Measurements from ENCODE around the gene KCNC1. TPM values are rescaled to one million over a fixed set of nuclear protein-coding genes. Genes with fewer than 3 reads are reported as not detected.

The KCNC1 gene
- total RNA-seq, 1 experiment from 2014 or later: 0.26 TPM

GRCh38 chr11:17740649-17741235 lies 6.2 kb downstream of the KCNC1 start:
- no peak for TF ChIP-seq CTCF (IDR thresholded peaks at IDR 0.05; ENCODE audit: unreplicated experiment)
- BruUV-seq (replicated peaks): no TSS peak
- DNase-seq: no peak
- CTCF ChIA-PET: no interaction called here
- intact Hi-C loops (cut with micrococcal nuclease; ENCODE audit: unreplicated experiment): no loop called here
- no peaks in the 10 kb centered on the region for H3K4me1 Mint-ChIP-seq (ENCODE audit: low read depth, unreplicated experiment)
- no peak overlapping the region for H3K4me3 Mint-ChIP-seq (ENCODE audit: low read depth, unreplicated experiment)
- no peaks in the 10 kb centered on the region for H3K36me3 Mint-ChIP-seq (ENCODE audit: insufficient read depth, unreplicated experiment)
- H3K9me3 Mint-ChIP-seq (ENCODE audit: low read depth, unreplicated experiment): no peaks in the 10 kb centered on the region
- H3K27me3 Mint-ChIP-seq (ENCODE audit: unreplicated experiment): peaks cover 33% of the 10 kb centered on the region
- no peak overlapping the region for H3K27ac Mint-ChIP-seq (ENCODE audit: unreplicated experiment)

GRCh38 chr11:17741487-17741886 lies 6.9 kb downstream of the KCNC1 start:
- Mint-ChIP-seq H3K27me3 (ENCODE audit: unreplicated experiment) (peaks cover 36% of the 10 kb centered on the region), H3K27ac (ENCODE audit: unreplicated experiment) (no peak overlapping the region), H3K4me1 (ENCODE audit: low read depth, unreplicated experiment) (no peaks in the 10 kb centered on the region), H3K4me3 (ENCODE audit: low read depth, unreplicated experiment) (no peak overlapping the region), H3K36me3 (ENCODE audit: insufficient read depth, unreplicated experiment) (no peaks in the 10 kb centered on the region), H3K9me3 (ENCODE audit: low read depth, unreplicated experiment) (no peaks in the 10 kb centered on the region)
- CTCF ChIA-PET: no interaction called here
- intact Hi-C loops (cut with micrococcal nuclease; ENCODE audit: unreplicated experiment): no loop called here
- no TSS peak for BruUV-seq (replicated peaks)
- DNase-seq: no peak
- TF ChIP-seq CTCF (IDR thresholded peaks at IDR 0.05; ENCODE audit: unreplicated experiment): no peak

- H3K27me3 Mint-ChIP-seq (ENCODE audit: unreplicated experiment): peaks cover 36% of the 10 kb centered on the region
- no peaks in the 10 kb centered on the region for H3K4me1 Mint-ChIP-seq (ENCODE audit: low read depth, unreplicated experiment)
- H3K9me3 Mint-ChIP-seq (ENCODE audit: low read depth, unreplicated experiment): no peaks in the 10 kb centered on the region
- BruUV-seq (replicated peaks): no TSS peak
- no peak overlapping the region for H3K27ac Mint-ChIP-seq (ENCODE audit: unreplicated experiment)
- no peaks in the 10 kb centered on the region for H3K36me3 Mint-ChIP-seq (ENCODE audit: insufficient read depth, unreplicated experiment)
- H3K4me3 Mint-ChIP-seq (ENCODE audit: low read depth, unreplicated experiment): no peak overlapping the region
- TF ChIP-seq CTCF (IDR thresholded peaks at IDR 0.05; ENCODE audit: unreplicated experiment): no peak
- DNase-seq: no peak
- intact Hi-C loops (cut with micrococcal nuclease; ENCODE audit: unreplicated experiment): no loop called here
- CTCF ChIA-PET: no interaction called here
These were observed 7.4 kb downstream of the KCNC1 start for GRCh38 chr11:17742019-17742418.

- Mint-ChIP-seq H3K9me3 (ENCODE audit: low read depth, unreplicated experiment) (no peaks in the 10 kb centered on the region), H3K4me1 (ENCODE audit: low read depth, unreplicated experiment) (no peaks in the 10 kb centered on the region), H3K4me3 (ENCODE audit: low read depth, unreplicated experiment) (no peak overlapping the region), H3K27me3 (ENCODE audit: unreplicated experiment) (peaks cover 44% of the 10 kb centered on the region), H3K36me3 (ENCODE audit: insufficient read depth, unreplicated experiment) (no peaks in the 10 kb centered on the region), H3K27ac (ENCODE audit: unreplicated experiment) (no peak overlapping the region)
- intact Hi-C loops (cut with micrococcal nuclease; ENCODE audit: unreplicated experiment): no loop called here
- CTCF ChIA-PET: interaction anchor here (0.6 to 1.0 kb wide), 2 partner anchors 12 to 154 kb away, joined by 3 read pairs; no protein-coding TSS in a partner anchor
- no peak for TF ChIP-seq CTCF (IDR thresholded peaks at IDR 0.05; ENCODE audit: unreplicated experiment)
- no peak for DNase-seq
- BruUV-seq (replicated peaks): no TSS peak
These were observed 8.6 kb downstream of the KCNC1 start for GRCh38 chr11:17743026-17743807.

All from Calu3 (cell line).